ENCODE measurements around the gene DISC1.

DNA sequence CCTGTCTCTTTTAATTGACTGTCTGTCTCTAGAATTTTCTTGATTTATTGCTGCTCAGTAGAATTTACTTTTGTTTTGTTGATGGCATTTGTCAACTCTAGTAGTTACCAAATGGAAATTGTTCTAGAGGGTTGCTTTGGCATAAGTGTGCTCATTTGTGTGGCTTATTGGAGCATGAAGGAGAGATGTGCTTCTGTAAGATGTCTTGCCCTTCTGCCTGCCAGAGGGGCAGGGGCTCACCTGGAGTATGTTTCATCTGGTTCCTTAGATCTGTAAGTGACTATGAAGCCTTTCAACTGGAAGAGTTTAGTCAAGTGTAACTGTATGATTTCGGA lies 345.5 kb downstream of the DISC1 start:
- no peak for TF ChIP-seq EZH2 (IDR thresholded peaks at IDR 0.05; ENCODE audit: borderline replicate concordance, low read depth, low read length, poor library complexity, severe bottlenecking)
- TF ChIP-seq, protein P1, sequence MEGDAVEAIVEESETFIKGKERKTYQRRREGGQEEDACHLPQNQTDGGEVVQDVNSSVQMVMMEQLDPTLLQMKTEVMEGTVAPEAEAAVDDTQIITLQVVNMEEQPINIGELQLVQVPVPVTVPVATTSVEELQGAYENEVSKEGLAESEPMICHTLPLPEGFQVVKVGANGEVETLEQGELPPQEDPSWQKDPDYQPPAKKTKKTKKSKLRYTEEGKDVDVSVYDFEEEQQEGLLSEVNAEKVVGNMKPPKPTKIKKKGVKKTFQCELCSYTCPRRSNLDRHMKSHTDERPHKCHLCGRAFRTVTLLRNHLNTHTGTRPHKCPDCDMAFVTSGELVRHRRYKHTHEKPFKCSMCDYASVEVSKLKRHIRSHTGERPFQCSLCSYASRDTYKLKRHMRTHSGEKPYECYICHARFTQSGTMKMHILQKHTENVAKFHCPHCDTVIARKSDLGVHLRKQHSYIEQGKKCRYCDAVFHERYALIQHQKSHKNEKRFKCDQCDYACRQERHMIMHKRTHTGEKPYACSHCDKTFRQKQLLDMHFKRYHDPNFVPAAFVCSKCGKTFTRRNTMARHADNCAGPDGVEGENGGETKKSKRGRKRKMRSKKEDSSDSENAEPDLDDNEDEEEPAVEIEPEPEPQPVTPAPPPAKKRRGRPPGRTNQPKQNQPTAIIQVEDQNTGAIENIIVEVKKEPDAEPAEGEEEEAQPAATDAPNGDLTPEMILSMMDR (conservative IDR thresholded peaks at IDR 0.05; ENCODE audit: low read depth, low read length) = no peak
